Lower lobe of right lung (tissue), 2 donors: Measurements from ENCODE around the gene CCDC188. TPM values are rescaled to one million over a fixed set of nuclear protein-coding genes. Genes with fewer than 3 reads are reported as not detected.

Experiments used
- ATAC-seq, 2 donors: fragments of 200-7000 bp; cut with Tn5 transposase; one replicate each; pipeline ENCODE4 v1.9.1; 2020 to 2022; ENCODE audit warnings: mild to moderate bottlenecking in 2 of 2, moderate library complexity in 2 of 2
- DNase-seq: peaks from one replicate; pipeline ENCODE4 v3.0.0-alpha.2; 2020
- H3K27ac ChIP-seq: fragments of 200-600 bp; one replicate; pipeline ENCODE4 v1.8.0; 2022
- H3K27me3 ChIP-seq: fragments of 200-600 bp; one replicate; pipeline ENCODE4 v1.8.0; 2022; ENCODE audit warnings: low read depth
- H3K36me3 ChIP-seq: fragments of 200-600 bp; one replicate; pipeline ENCODE4 v1.8.0; 2022; ENCODE audit warnings: mild to moderate bottlenecking
- H3K4me1 ChIP-seq: fragments of 200-600 bp; one replicate; pipeline ENCODE4 v1.8.0; 2022
- H3K4me3 ChIP-seq: fragments of 200-600 bp; one replicate; pipeline ENCODE4 v1.8.0; 2022; ENCODE audit warnings: mild to moderate bottlenecking
- H3K9me3 ChIP-seq: fragments of 200-600 bp; one replicate; pipeline ENCODE4 v1.8.0; 2022
- intact Hi-C: fragments of 100-400 bp; cut with DNase I; formaldehyde crosslinking; loops from one replicate; pipeline ENCODE4 v1.11.0; 2022
- total RNA-seq: library from RNA; stranded (reverse); fragmentation: NEBNext Ultra II Directional; extraction: Animal tissue kit (Norgen Biotek cat#: 25700); gene quantifications from one replicate; pipeline ENCODE4 v1.2.1, GENCODE V29; 2021
- TF ChIP-seq, protein P1 (sequence below): fragments of 200-600 bp; IDR thresholded peaks from one replicate; pipeline ENCODE4 v1.8.0; 2022; ENCODE audit warnings: antibody characterized with exemption, mild to moderate bottlenecking
- donor health status: DM: no; HTN: yes; CAD: no; lungs with severe emphysema.

Gene CCDC188
- total RNA-seq, 1 donor from 2014 or later: 0.77 TPM

DNA sequence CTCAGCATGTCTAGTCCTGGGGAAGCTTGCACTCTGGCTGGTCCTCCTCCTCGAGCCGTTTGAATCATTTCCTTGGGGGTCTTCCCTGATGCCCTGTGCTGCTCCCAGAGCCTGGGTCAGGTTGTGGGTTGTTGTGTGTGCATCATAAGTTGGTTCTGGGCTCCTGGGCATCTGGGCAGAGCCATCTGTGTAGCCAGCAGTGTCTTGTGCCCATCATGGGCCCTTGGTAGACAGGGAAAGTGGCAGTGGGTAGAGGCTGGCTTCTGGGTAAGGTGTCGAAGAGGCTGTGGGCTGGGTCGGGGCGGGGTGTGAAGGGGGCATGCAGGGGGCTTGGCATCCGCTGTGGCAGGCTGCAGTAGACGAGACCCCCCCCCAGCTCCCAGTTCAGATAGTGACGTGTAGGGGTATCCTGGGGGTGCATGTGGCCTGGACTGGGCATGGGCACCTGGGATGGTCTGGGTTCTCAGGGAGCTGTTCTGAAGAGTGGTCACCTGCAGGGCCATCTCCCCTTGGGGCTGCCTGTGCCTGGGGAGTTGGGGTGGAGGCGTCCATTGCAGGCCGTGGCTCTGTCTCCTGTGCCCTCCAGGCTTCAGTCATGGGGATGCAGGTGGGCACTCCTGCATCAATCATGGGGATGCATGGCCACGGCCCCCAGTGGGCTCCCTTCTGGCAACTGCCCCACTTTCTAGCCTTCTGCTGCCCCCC lies 26.6 kb downstream of the CCDC188 start:
- ATAC-seq: no peak
- TF ChIP-seq, protein P1, sequence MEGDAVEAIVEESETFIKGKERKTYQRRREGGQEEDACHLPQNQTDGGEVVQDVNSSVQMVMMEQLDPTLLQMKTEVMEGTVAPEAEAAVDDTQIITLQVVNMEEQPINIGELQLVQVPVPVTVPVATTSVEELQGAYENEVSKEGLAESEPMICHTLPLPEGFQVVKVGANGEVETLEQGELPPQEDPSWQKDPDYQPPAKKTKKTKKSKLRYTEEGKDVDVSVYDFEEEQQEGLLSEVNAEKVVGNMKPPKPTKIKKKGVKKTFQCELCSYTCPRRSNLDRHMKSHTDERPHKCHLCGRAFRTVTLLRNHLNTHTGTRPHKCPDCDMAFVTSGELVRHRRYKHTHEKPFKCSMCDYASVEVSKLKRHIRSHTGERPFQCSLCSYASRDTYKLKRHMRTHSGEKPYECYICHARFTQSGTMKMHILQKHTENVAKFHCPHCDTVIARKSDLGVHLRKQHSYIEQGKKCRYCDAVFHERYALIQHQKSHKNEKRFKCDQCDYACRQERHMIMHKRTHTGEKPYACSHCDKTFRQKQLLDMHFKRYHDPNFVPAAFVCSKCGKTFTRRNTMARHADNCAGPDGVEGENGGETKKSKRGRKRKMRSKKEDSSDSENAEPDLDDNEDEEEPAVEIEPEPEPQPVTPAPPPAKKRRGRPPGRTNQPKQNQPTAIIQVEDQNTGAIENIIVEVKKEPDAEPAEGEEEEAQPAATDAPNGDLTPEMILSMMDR: no peak
- Histone ChIP-seq H3K27ac (no peak overlapping the region), H3K36me3 (peaks cover 57% of the 10 kb centered on the region), H3K4me1 (peaks cover 14% of the 10 kb centered on the region), H3K4me3 (no peak overlapping the region), H3K27me3 (no peaks in the 10 kb centered on the region), H3K9me3 (no peaks in the 10 kb centered on the region)
- intact Hi-C loops: no loop called here
- DNase-seq: no peak

DNA sequence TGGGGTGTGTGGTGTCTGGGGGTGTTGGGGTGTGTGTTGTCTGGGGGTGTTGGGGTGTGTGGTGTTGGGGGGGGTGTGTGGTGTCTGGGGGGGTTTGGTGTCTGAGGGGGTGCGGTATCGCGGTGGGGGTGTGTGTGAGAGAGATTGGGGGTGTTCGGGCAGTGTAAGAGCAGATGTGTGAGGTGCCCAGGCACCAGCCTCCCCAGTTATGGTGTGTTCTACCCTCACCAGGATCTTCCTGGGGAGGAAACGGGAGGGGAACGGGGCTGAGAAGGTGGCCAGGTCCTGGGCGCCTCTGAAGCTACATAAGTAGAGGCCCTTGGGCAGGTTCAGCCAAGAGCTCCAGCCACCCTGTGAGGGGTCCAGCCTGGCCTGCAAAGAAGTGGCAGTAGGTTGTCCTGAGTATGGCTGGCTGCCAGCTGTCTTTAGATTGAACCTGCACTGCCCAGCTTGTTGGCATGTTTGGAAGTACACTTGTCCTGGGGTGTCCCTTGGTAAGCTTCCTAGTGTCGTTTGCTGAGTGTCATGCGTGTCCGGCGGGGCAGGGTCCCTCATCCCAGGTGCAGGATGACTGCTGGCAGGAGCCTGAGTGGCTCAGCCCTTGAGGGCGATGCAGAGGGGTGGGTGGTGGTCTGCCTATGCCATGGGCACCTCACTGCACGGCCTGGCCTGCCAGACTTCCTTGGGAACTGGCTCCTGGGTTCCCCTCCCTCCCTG lies 27.3 kb downstream of the CCDC188 start:
- TF ChIP-seq, protein P1: no peak
- no peak overlapping the region for H3K27ac ChIP-seq
- H3K4me3 ChIP-seq: no peak overlapping the region
- peaks cover 20% of the 10 kb centered on the region for H3K4me1 ChIP-seq
- ATAC-seq: no peak
- no peaks in the 10 kb centered on the region for H3K9me3 ChIP-seq
- H3K36me3 ChIP-seq: peaks cover 62% of the 10 kb centered on the region
- no peaks in the 10 kb centered on the region for H3K27me3 ChIP-seq
- no peak for DNase-seq
- intact Hi-C loops: no loop called here

- Histone ChIP-seq H3K27ac (no peak overlapping the region), H3K9me3 (no peaks in the 10 kb centered on the region), H3K27me3 (no peaks in the 10 kb centered on the region), H3K36me3 (peaks cover 54% of the 10 kb centered on the region), H3K4me3 (no peak overlapping the region), H3K4me1 (peaks cover 28% of the 10 kb centered on the region)
- DNase-seq: no peak
- ATAC-seq: no peak
- intact Hi-C loops: no loop called here
- TF ChIP-seq, protein P1: no peak
Measured at GRCh38 chr22:20121856-20122415, 28.9 kb downstream of the CCDC188 start.

GRCh38 chr22:20118300-20119020 lies 32.4 kb downstream of the CCDC188 start:
- ATAC-seq (no peak), DNase-seq (peak; percentile 21)
- peaks cover 39% of the 10 kb centered on the region for H3K4me1 ChIP-seq
- no peaks in the 10 kb centered on the region for H3K27me3 ChIP-seq
- intact Hi-C loops: no loop called here
- H3K36me3 ChIP-seq: peaks cover 55% of the 10 kb centered on the region
- no peak overlapping the region for H3K27ac ChIP-seq
- peak overlapping the region; percentile 79 for H3K4me3 ChIP-seq
- TF ChIP-seq, protein P1: no peak
- no peaks in the 10 kb centered on the region for H3K9me3 ChIP-seq

DNA sequence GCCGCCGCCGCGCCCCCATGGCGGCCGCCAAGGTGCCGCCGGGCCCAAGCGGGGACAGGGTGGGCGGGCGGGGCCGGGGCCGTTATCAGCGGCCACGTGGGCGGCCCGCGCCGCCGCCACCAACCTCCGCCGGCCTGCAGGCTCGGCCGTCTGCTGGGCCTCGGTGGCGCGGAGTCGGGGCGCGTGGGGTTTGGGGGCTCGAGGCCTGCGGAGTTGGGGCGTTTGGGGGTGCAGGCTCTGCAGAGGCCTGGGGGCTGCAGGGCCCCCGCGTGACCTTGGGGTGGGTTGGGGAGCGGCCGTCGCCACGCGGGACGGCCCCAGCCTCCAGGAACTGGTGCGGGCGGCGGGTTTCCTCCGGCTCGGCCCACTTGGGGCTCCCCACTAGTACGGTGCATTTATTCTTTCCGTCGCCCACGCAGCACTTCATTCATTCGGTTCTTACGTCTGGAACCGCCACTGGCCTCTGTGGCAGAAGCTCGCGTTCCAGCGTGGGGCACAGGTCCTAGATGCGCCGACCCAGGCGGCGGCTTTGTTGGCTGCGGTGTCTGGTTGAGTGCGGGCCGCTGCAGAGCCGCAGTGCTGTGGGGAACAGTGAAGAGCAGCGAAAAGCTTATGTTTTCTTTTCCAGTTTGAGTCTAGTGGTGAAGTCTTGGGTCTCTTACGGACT lies 33.1 kb downstream of the CCDC188 start:
- Histone ChIP-seq H3K4me3 (peak overlapping the region; percentile 79), H3K36me3 (peaks cover 62% of the 10 kb centered on the region), H3K27ac (peak overlapping the region; percentile 87), H3K9me3 (no peaks in the 10 kb centered on the region), H3K27me3 (no peaks in the 10 kb centered on the region), H3K4me1 (peaks cover 39% of the 10 kb centered on the region)
- ATAC-seq (peak; percentile 6 to 35), DNase-seq (peak; percentile 61)
- TF ChIP-seq, protein P1: no peak
- intact Hi-C loops: no loop called here
